ENCODE measurements around the gene TTC39A. TPM values are rescaled to one million over a fixed set of nuclear protein-coding genes. Genes with fewer than 3 reads are reported as not detected.
A peak's percentile ranks its signal among the peaks of the same experiment; 100 is the strongest.

Gene TTC39A
- total RNA-seq, 1 experiment from 2014 or later, result 8.3 TPM

DNA sequence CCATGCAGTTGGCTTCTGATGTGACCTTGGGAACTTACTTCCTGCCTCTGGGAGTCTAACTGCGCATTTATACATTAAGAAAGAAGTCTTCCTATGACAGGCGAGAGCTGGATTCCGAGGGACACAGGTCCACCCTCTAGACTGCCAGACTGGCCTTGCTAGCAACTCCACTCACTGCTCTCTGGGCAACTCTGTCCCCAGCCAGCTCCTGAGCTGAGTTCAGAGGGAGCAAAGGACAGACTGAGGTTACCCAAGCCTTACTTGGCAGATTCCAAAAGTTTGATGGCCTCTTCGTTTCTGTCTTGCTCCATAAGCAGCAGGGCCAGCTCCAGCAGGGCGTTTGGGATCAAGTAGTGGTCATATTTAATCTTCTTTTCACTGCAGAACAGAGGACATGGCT lies 41.8 kb downstream of the TTC39A start:
- intact Hi-C loops (cut with micrococcal nuclease; ENCODE audit: unreplicated experiment) (no loop called here), in situ Hi-C loops (cut with HindIII; ENCODE audit: low pct_unique_long_range_greater_than_20kb, low sequenced_read_pairs) (no loop called here)
- Histone ChIP-seq H3K27me3 (ENCODE audit: control insufficient read depth, insufficient read depth, low read length) (no peaks in the 10 kb centered on the region), H3K4me1 (ENCODE audit: control insufficient read depth, insufficient read depth, low read length) (no peaks in the 10 kb centered on the region), H3K27ac (ENCODE audit: low read length) (no peak overlapping the region), H3K9me3 (ENCODE audit: control insufficient read depth, insufficient read depth, low read depth, low read length) (no peaks in the 10 kb centered on the region), H3K4me3 (ENCODE audit: low read depth in 2 of 2, low read length in 2 of 2) (no peak overlapping the region), H3K36me3 (ENCODE audit: control insufficient read depth, insufficient read depth, low read length) (no peaks in the 10 kb centered on the region)
- DNase-seq (ENCODE audit: low read depth, low spot score), result no peak
- CTCF ChIA-PET, result no interaction called here
- TF ChIP-seq TCF7L2 (IDR thresholded peaks at IDR 0.05; ENCODE audit: low read depth, low read length) (no peak), POLR2AphosphoS5 (IDR thresholded peaks at IDR 0.05; ENCODE audit: low read depth, low read length) (no peak), SIN3A (IDR thresholded peaks at IDR 0.05; ENCODE audit: borderline replicate concordance, insufficient read depth, low read depth, low read length) (no peak), REST (IDR thresholded peaks at IDR 0.05; ENCODE audit: insufficient read depth in 1 of 2, low read depth in 2 of 2, low read length in 1 of 2) (no peak)
- TF ChIP-seq, protein P1, sequence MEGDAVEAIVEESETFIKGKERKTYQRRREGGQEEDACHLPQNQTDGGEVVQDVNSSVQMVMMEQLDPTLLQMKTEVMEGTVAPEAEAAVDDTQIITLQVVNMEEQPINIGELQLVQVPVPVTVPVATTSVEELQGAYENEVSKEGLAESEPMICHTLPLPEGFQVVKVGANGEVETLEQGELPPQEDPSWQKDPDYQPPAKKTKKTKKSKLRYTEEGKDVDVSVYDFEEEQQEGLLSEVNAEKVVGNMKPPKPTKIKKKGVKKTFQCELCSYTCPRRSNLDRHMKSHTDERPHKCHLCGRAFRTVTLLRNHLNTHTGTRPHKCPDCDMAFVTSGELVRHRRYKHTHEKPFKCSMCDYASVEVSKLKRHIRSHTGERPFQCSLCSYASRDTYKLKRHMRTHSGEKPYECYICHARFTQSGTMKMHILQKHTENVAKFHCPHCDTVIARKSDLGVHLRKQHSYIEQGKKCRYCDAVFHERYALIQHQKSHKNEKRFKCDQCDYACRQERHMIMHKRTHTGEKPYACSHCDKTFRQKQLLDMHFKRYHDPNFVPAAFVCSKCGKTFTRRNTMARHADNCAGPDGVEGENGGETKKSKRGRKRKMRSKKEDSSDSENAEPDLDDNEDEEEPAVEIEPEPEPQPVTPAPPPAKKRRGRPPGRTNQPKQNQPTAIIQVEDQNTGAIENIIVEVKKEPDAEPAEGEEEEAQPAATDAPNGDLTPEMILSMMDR (IDR thresholded peaks at IDR 0.05), result no peak
- POLR2A ChIA-PET, result no interaction called here
- no TSS peak for BruUV-seq (replicated peaks)
- ATAC-seq, result no peak

GRCh38 chr1:51287966-51288365 lies 42.4 kb downstream of the TTC39A start:
- ChIA-PET POLR2A (no interaction called here), CTCF (no interaction called here)
- no peaks in the 10 kb centered on the region for H3K27me3 ChIP-seq (ENCODE audit: control insufficient read depth, insufficient read depth, low read length)
- TF ChIP-seq REST (IDR thresholded peaks at IDR 0.05; ENCODE audit: insufficient read depth in 1 of 2, low read depth in 2 of 2, low read length in 1 of 2) (no peak), TCF7L2 (IDR thresholded peaks at IDR 0.05; ENCODE audit: low read depth, low read length) (no peak), SIN3A (IDR thresholded peaks at IDR 0.05; ENCODE audit: borderline replicate concordance, insufficient read depth, low read depth, low read length) (no peak), POLR2AphosphoS5 (IDR thresholded peaks at IDR 0.05; ENCODE audit: low read depth, low read length) (no peak)
- TF ChIP-seq, protein P1 (IDR thresholded peaks at IDR 0.05), result no peak
- H3K27ac ChIP-seq (ENCODE audit: low read length), result no peak overlapping the region
- no peak overlapping the region for H3K4me3 ChIP-seq (ENCODE audit: low read depth in 2 of 2, low read length in 2 of 2)
- intact Hi-C loops (cut with micrococcal nuclease; ENCODE audit: unreplicated experiment) (no loop called here), in situ Hi-C loops (cut with HindIII; ENCODE audit: low pct_unique_long_range_greater_than_20kb, low sequenced_read_pairs) (no loop called here)
- no peaks in the 10 kb centered on the region for H3K36me3 ChIP-seq (ENCODE audit: control insufficient read depth, insufficient read depth, low read length)
- BruUV-seq (replicated peaks), result no TSS peak
- DNase-seq (ENCODE audit: low read depth, low spot score), result no peak
- no peaks in the 10 kb centered on the region for H3K4me1 ChIP-seq (ENCODE audit: control insufficient read depth, insufficient read depth, low read length)
- no peaks in the 10 kb centered on the region for H3K9me3 ChIP-seq (ENCODE audit: control insufficient read depth, insufficient read depth, low read depth, low read length)
- ATAC-seq, result 0 out of 2 replicates have a peak, but pooled peaks have one; percentile 44

Data from Panc1 (cell line).